ENCODE data around the gene VAV3.
"Not testable (repeated sequence)": the region's sequence is repeated elsewhere in the genome, so short reads cannot be mapped to it uniquely, and the experiment has no call there.

The VAV3 gene

DNA sequence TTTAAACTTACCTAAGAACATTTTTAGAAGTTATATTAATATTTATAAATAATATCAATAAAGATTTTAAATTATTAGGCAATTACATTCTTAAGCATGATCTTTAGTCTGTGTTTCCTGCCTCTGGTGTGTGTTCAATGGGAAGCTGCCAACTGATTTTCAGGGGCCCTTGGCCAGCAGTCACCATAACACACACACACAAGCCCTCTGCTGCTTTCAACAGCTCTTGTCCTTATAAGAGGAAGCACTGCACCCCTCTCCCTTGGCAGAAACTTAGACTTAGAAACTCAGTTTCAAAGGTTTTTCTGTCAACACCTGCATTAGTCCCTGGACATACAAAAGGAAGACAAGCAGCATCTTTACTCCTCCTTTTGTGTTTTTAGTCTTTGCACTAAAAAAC is 81.4 kb downstream of the VAV3 start:
- peak in 2 of 4 experiments; percentile 31 to 40 for DNase-seq

DNA sequence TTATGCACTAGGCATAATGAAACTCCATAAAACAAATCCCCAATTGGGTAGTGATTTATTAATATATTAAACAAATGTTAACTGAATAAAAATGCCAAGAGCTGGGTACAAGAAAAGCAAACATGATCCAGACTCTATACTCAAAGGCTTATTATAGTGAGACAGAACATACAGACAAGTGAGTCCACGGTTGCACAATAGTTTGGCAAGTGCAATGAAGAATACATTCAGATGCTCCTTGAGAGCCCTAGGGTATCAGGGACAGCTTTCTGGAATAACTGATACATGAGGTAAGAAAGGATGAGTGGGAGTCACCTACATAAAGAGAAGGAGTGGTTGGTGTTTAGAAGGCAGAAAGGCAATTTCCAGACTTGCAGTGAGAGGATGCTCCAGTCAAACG is 85.1 kb downstream of the VAV3 start:
- DNase-seq, result no peak

GRCh38 chr1:107879346-107879745 is 85.6 kb downstream of the VAV3 start:
- no peak for DNase-seq

DNA sequence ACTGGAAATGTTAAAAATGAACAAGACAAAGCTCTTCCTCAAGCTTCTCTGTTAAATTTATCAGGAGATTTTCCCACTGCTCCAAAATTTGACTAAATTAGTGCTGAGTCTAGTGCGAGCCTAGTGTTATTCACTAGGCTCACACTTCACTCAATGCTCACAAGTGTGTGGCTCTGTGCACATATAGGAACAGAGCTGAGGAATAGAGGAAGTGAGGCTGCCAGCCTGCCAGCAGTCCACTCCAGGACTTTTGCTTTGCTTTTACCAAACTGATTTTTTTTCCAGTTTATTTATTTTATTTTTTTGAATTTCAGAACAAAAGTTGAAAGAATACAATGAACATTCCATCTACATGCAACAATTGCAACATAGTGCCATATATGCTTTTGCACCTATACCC is 87.2 kb downstream of the VAV3 start:
- DNase-seq, result peak; percentile 41 to 72 (median 70)

- DNase-seq, result peak; percentile 27 to 66 (median 52)
Measured at GRCh38 chr1:107877092-107877491, 87.9 kb downstream of the VAV3 start.

- no peak for DNase-seq
Measured at GRCh38 chr1:107875689-107876088, 89.3 kb downstream of the VAV3 start.

DNA sequence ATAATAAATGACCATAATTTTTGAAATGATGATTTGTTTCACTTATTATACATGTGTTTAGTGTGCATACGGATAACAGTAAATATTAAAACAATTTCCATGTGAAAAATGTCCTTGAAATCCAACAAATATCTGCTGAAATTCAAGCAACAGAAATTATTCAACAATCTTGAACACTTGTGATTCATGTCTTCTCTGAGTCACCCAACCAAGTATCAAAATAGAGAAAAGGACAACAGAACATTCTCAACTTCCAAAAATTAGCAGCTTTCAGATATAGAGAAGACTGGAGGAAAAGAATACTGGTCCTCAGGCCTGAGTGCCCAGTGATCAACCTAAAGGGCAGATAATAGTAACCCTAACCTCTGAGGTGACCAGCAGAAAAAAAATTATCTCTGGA is 90.8 kb downstream of the VAV3 start:
- DNase-seq, result peak in 2 of 4 experiments; percentile 17 to 26

DNA sequence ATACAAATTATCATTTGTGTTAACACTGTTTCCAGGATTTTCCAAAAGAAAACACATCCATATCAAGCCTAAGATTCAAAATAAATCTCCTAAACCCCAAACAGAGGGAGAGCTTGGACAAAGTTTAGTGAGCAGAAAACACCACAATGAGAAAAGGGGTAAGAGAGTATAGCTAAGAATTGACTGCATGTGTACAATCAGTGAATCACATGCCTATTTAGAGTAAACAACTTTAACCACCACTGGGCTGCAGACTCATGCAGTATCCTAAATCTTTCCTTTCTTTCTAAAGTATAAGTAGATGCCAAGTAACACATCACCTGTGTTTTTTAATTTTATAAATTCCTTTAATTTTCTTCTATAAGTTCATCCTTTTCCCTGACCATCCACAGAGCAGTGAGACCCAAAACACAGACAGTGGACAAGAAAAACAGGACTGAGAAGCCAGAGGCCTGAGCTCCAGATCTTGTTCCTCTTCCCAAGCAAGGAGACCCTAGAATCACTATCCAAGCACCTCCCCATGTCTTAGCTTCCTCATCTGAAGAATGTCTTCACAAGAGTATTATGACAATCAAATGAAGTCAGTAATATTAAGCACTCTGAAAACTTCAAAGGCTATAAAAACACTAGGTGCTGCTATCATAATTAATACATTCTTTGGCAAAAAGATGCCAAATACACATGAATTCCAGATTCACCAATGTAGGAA is 93.1 kb downstream of the VAV3 start:
- peak; percentile 40 to 74 (median 67) for DNase-seq

DNA sequence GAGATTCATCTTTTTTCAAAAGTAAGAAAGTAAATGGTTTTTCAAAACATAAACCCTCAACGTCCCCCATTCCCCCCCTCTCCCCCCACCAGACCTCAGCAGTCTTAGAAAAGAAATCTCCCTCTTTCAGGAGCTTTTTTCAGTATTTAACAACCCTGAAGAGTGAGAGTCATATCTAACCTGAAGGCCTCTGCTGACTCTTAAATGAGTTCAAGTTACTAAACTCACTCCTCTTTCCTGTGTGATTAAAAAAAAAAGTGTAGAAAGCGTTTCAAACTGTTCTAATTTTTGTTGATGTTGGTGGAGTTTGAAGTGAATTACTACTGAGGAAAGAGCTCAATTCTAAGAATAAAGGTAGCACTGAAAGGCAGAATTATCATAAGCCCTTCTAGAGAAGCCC is 93.7 kb downstream of the VAV3 start:
- no peak for DNase-seq

DNA sequence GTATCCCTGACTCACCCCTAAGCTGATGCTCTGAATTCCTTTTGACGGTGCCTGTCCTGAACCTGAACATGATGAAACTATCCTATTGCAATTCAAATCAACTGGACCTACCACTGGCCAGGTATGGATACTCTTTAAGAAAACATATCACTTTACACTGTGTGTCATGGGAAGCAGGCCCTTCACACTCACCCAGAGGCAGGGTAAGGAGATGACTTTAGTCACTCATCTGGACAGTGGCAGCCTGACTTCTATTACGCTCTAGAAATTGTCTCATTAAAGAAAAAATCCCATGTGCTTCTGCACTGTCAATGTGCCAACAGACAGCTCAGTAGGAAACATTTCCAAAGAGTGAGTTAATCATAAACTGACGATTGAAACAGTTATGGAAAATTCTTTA is 94.3 kb downstream of the VAV3 start:
- DNase-seq, result no peak

GRCh38 chr1:107867897-107868296 is 97.1 kb downstream of the VAV3 start:
- DNase-seq, result no peak

GRCh38 chr1:107867422-107867821 is 97.6 kb downstream of the VAV3 start:
- DNase-seq, result no peak

GRCh38 chr1:107866870-107867269 is 98.1 kb downstream of the VAV3 start:
- DNase-seq, result no peak

- DNase-seq, result no peak
Measured at GRCh38 chr1:107865627-107866026, 99.4 kb downstream of the VAV3 start.

DNA sequence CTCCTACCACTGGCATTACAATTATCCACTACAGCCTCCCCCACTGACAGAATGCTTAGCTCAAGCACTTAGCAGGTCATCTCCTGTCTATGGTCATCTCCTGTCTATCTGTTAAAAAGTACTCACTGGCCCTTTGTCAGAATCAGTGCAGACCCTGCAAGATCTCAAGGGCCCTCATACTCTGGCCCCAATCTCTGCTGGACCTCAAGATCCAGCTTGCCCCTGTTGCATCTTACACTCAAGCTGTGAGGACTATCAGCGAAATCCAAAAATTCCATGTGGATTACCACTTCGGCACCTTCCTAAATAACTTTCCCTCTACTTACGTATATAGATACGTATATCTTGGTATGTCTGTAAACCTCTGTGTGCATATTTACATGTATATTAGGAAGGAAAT is 101.6 kb downstream of the VAV3 start:
- DNase-seq, result no peak

GRCh38 chr1:107862064-107862463 is 102.9 kb downstream of the VAV3 start:
- peak; percentile 39 to 51 (median 46) for DNase-seq

- DNase-seq, result no peak
Measured at GRCh38 chr1:107858323-107858722, 106.7 kb downstream of the VAV3 start.

DNA sequence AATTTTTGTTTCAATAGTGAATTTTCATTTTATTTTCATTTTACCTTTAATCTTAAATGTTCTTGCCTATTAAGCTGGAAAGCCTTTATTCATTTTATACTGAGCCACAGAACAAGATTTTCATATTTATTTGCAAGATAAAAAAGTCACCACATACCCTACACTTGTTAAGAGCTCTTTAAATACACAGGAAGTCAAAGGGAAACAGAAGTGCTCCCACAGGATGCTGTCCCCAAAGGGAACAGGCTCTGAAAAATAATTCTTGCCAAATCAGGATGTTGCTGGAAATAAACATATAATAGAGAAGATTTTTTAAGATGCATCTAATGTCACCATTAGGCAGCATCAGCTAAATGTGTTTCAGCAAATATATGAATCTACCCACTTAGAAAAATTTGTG is 113.6 kb downstream of the VAV3 start:
- peak in 2 of 4 experiments; percentile 20 to 21 for DNase-seq

GRCh38 chr1:107844541-107845194 is 120.3 kb downstream of the VAV3 start:
- DNase-seq, result not testable (repeated sequence)

- peak; percentile 20 to 40 (median 36) for DNase-seq
Measured at GRCh38 chr1:107843989-107844388, 121.0 kb downstream of the VAV3 start.

GRCh38 chr1:107842241-107842640 is 122.7 kb downstream of the VAV3 start:
- no peak for DNase-seq

GRCh38 chr1:107840725-107841124 is 124.3 kb downstream of the VAV3 start:
- DNase-seq, result peak in 2 of 4 experiments; percentile 45 to 63

- peak in 2 of 4 experiments; percentile 33 to 39 for DNase-seq
Measured at GRCh38 chr1:107838056-107838455, 126.9 kb downstream of the VAV3 start.

DNA sequence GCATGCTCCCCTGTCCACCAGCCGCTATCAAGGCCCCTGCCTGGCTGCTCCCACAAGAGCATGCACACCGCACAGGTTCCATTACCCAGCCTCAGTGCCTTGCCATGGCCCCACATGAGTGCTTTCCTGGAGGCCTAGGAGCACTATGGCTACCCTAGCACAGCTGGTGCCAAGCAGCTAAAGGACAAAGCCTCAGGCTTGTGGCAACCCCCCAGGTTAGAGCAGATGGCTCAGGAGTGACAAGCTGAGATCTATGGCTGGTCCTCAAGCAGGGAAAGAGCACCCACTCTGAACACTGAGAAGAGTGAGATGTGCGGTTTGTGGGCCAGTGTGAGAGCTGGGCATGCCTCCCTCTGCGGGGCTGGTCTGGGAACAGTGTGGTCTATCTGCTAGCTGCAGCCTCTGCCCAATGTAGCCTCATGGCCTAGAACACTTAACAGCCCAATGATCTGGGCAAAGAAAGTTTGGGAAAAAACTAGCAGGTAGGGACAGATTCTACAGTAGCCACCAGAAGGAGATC is 129.8 kb downstream of the VAV3 start:
- no peak for DNase-seq
